Cardiac muscle cell (in vitro differentiated cells and primary cell): Measurements from ENCODE around the gene NPC2. TPM values are rescaled to one million over a fixed set of nuclear protein-coding genes. Genes with fewer than 3 reads are reported as not detected.

ENCODE experiments used
- DNase-seq, 2 donors: peaks; one replicate each; pipeline versions ENCODE4 v3.0.0 to v3.0.0-alpha.2; 2010 to 2017; ENCODE audit warnings: low read depth in 1 of 2, low spot score in 1 of 2
- H3K27ac ChIP-seq: fragments of 200-600 bp; sonication (generic); 2 replicates; pipeline ENCODE4 v1.5.1; 2016
- H3K27me3 ChIP-seq: fragments of 200-600 bp; sonication (generic); 2 replicates; pipeline ENCODE4 v1.6.0; 2016; ENCODE audit warnings: control low read depth
- H3K36me3 ChIP-seq: fragments of 200-600 bp; sonication (generic); 2 replicates; pipeline ENCODE4 v1.5.1; 2016; ENCODE audit warnings: control low read depth
- H3K4me1 ChIP-seq: fragments of 200-600 bp; sonication (generic); 2 replicates; pipeline ENCODE4 v1.8.1; 2017; ENCODE audit warnings: low read depth, mild to moderate bottlenecking, mixed run types
- H3K4me3 ChIP-seq: fragments of 200-600 bp; sonication (generic); 2 replicates; pipeline ENCODE4 v1.5.1; 2016; ENCODE audit warnings: mild to moderate bottlenecking
- H3K9me3 ChIP-seq: fragments of 200-600 bp; sonication (generic); 2 replicates; pipeline ENCODE4 v1.5.1; 2017; ENCODE audit warnings: low read depth, mild to moderate bottlenecking, control low read depth
- polyA plus RNA-seq: library from polyadenylated mRNA; unstranded; fragments of >200 nt; fragmentation: Nextera tagmentation; extraction: Ambion mirVana; gene quantifications from 2 replicates; pipeline ENCODE4 v1.2.1, GENCODE V29; 2016
- total RNA-seq: library from RNA; depleted of rRNA; stranded (reverse); fragments of >200 nt; gene quantifications from 2 replicates; pipeline ENCODE4 v1.2.3, GENCODE V29; 2016
- TF ChIP-seq, protein P1 (sequence below): IDR thresholded peaks from 2 replicates; pipeline ENCODE4 v1.5.1; 2012; ENCODE audit warnings: low read depth, mild to moderate bottlenecking, low read length

Gene NPC2
- total and polyA plus RNA-seq, 2 experiments from 2014 or later: 243 to 310 TPM

DNA sequence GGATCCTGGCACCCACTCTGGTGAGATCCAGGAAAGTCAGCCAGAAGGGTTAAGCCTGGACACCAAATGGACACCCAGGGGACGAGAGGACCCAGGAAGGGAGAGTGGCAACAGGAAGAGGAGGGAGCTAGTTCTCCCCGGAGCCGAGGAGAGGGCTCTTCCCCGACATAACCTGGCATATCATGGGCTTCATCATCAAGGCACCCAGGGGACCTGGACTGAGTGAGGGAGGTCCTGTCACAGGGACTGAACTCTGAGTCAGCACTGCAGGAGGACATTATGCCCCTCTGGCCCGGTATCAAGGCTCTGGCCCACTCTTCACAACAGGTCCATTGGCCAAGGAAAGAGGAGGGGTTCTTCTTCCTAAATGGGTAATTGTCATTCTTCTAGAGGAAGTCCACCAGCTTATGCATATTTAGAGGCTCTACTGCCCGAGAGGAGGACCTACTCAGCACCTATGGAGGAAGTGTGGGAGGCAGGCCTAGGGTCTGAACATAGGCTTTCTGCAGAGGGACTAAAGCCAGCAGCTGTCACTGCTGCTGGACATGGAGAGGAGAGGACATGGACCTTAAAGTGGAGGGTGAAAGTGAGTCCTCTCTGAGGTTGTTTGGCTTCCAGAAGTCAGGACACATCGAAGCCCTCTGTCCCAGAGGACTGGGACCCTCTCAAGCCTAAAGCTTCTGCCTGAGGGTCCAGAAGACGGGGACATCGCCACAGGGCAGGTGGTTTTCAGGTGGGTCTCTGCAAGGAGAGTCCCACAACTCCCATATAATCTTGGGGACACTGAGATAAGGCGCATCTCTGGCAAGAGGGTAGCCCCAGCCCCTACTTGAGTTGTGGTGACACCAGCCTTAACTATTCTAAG lies 19.1 kb upstream of the NPC2 start:
- no peak for DNase-seq
- Histone ChIP-seq H3K4me3 (no peak overlapping the region), H3K36me3 (no peaks in the 10 kb centered on the region), H3K4me1 (peaks cover 18% of the 10 kb centered on the region), H3K27ac (no peak overlapping the region), H3K27me3 (no peaks in the 10 kb centered on the region), H3K9me3 (no peaks in the 10 kb centered on the region)
- TF ChIP-seq, protein P1, sequence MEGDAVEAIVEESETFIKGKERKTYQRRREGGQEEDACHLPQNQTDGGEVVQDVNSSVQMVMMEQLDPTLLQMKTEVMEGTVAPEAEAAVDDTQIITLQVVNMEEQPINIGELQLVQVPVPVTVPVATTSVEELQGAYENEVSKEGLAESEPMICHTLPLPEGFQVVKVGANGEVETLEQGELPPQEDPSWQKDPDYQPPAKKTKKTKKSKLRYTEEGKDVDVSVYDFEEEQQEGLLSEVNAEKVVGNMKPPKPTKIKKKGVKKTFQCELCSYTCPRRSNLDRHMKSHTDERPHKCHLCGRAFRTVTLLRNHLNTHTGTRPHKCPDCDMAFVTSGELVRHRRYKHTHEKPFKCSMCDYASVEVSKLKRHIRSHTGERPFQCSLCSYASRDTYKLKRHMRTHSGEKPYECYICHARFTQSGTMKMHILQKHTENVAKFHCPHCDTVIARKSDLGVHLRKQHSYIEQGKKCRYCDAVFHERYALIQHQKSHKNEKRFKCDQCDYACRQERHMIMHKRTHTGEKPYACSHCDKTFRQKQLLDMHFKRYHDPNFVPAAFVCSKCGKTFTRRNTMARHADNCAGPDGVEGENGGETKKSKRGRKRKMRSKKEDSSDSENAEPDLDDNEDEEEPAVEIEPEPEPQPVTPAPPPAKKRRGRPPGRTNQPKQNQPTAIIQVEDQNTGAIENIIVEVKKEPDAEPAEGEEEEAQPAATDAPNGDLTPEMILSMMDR: no peak

DNA sequence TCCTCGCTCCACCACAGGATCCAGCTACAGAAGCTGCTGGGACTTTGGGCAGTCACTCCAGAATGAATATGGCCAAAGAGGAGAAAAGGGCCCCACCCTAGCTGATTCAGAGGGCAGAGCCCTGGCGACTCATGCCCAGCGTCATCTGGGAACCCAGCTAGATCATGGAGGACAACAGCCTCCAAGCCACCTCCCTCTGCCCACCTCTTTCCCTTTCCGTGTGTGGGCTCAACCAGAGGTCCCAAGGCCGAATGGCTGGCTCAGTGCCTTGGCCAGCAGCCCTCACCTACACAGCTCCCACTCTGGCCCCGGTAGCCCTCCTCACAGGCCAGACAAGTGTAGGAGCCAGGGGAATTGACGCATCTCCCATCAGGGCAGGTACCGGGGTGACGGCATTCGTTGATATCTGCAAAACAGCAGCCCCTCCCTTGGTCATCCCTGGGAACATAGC lies 17.9 kb upstream of the NPC2 start:
- H3K4me1 ChIP-seq: peaks cover 18% of the 10 kb centered on the region
- H3K27ac ChIP-seq: peak overlapping the region; percentile 43
- H3K4me3 ChIP-seq: no peak overlapping the region
- DNase-seq: no peak
- no peaks in the 10 kb centered on the region for H3K27me3 ChIP-seq
- TF ChIP-seq, protein P1: no peak
- no peaks in the 10 kb centered on the region for H3K36me3 ChIP-seq
- H3K9me3 ChIP-seq: no peaks in the 10 kb centered on the region

DNA sequence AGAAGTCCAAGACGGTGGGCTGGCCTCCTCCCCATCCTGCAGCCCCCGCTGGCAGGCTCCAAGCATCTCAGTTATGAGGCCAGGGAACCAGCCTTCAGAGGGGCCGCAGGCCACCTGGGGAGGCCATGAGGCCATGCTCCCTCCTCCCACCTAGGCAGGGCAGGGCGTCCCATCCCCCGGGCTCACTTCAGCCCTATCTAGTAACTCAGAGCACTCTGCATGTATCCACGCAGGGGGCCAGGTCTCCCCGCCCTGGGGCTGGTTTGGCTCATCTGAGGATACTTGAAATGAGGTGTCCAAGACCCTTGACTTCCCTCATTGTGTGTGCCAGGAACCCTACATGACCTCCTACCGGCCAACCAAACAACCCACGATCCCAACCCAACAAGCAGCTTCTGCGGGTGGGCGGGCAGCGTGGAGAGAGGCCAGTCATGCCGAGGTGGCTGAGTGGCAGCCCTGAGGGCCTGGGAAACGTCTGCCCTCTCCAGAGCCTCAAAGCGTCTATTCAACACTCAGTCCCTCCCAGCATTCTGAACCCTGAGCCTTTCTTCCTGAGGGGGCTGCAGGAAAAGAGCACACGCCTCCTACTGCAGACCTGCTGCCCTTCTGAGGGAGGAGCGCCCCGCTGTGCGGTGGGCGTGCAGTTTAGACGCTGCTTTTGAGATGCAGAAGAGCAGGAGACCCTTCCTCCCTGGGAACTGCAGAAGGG lies 17.3 kb upstream of the NPC2 start:
- DNase-seq: peak in 1 of 2 donors; percentile 78
- H3K27ac ChIP-seq: peak overlapping the region; percentile 43

DNA sequence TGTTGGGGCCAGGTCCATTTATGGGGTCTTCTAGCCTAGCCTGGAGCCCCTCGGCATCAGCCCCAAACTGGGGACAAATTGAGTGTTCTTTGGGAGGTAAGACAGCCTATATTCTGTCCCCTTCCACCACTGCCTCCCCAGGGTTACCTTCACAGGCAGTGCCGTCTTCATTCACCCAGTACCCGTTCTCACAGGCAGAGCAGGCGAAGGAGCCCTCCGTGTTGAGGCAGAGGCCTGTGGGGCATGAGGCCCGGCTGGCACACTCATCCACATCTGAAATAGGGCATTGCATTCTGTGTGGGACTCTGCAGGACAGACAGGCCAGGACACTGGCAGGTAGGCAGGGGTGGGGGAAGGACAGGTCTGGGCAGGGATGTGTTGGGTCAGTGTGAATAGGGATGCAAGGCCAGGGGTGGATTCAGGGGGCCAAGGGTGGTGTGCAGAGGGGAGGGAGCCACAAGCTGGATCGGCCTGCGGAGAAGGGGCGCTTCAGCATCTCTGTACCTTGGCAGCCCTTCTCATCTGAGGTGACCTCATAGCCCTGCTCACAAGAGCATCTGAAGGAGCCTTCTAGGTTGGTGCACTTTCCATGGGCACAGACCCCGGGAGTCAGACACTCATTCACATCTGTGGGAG lies 16.6 kb upstream of the NPC2 start:
- no peak overlapping the region for H3K27ac ChIP-seq
- no peak for DNase-seq
- peaks cover 18% of the 10 kb centered on the region for H3K4me1 ChIP-seq
- TF ChIP-seq, protein P1: no peak
- no peaks in the 10 kb centered on the region for H3K36me3 ChIP-seq
- H3K9me3 ChIP-seq: no peaks in the 10 kb centered on the region
- H3K4me3 ChIP-seq: no peak overlapping the region
- H3K27me3 ChIP-seq: no peaks in the 10 kb centered on the region

More for the DNA sequence above, 17.3 kb upstream of the NPC2 start:
- TF ChIP-seq, protein P1: no peak
- H3K36me3 ChIP-seq: no peaks in the 10 kb centered on the region
- no peaks in the 10 kb centered on the region for H3K9me3 ChIP-seq
- H3K27me3 ChIP-seq: no peaks in the 10 kb centered on the region
- H3K4me1 ChIP-seq: peaks cover 18% of the 10 kb centered on the region
- H3K4me3 ChIP-seq: no peak overlapping the region

DNA sequence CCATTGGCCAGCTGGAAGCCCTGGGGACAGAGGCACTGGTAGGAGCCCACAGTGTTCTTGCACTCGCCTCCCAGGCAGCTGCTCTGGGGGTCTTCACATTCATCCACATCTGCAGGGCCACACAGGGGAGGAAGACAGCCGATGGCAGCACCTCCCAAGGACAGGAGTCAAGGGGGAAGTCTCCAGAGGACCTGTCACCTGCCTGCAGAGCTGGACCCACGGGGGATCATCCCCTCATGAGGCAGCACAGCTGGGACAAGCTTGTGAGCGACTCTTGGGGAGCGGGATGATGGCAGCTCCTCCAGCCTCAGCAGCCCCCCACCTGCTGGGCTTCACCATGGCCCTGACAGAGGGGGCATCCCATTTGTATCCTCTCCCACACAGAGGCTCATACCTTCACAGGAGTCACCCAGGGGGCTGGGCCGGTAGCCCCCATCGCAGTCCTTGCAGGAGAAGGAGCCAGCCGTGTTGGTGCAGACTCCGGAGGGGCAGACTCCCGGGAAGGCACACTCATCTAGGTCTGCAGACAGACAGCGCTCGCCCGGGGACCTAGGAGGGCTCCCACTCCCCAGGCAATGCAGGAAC lies 15.8 kb upstream of the NPC2 start:
- TF ChIP-seq, protein P1: no peak
- no peak overlapping the region for H3K4me3 ChIP-seq
- peaks cover 18% of the 10 kb centered on the region for H3K4me1 ChIP-seq
- H3K27ac ChIP-seq: no peak overlapping the region
- no peaks in the 10 kb centered on the region for H3K36me3 ChIP-seq
- no peaks in the 10 kb centered on the region for H3K27me3 ChIP-seq
- no peak for DNase-seq
- no peaks in the 10 kb centered on the region for H3K9me3 ChIP-seq
